Heart right ventricle (tissue), 16 donors: ENCODE results near the gene CLEC16A. TPM values are rescaled to one million over a fixed set of nuclear protein-coding genes. Genes with fewer than 3 reads are reported as not detected.
A peak's percentile ranks its signal among the peaks of the same experiment; 100 is the strongest.

ENCODE experiments used
- ATAC-seq, 8 donors: fragments of 200-7000 bp; cut with Tn5 transposase; one replicate each; pipeline ENCODE4 v1.9.1; 2020; ENCODE audit warnings: mild to moderate bottlenecking in 8 of 8, moderate library complexity in 8 of 8, moderate number of reproducible peaks in 1 of 8
- DNase-seq, 2 donors: peaks; one replicate each; pipeline ENCODE4 v3.0.0-alpha.2; 2020
- H3K27ac ChIP-seq, 10 donors: fragments of 200-600 bp; sonication (generic) in 2 of 10; one replicate each; pipeline versions ENCODE4 v1.5.0 to v1.8.0; 2020 to 2022; ENCODE audit warnings: mild to moderate bottlenecking in 3 of 10
- H3K27me3 ChIP-seq, 7 donors: fragments of 200-600 bp; one replicate each; pipeline ENCODE4 v1.8.0; 2021 to 2022; ENCODE audit warnings: mild to moderate bottlenecking in 2 of 7
- H3K36me3 ChIP-seq, 9 donors: fragments of 200-600 bp; sonication (generic) in 1 of 9; one replicate each; pipeline versions ENCODE4 v1.5.0 to v1.8.0; 2020 to 2022; ENCODE audit warnings: mild to moderate bottlenecking in 2 of 9
- H3K4me1 ChIP-seq, 9 donors: fragments of 200-600 bp; sonication (generic) in 1 of 9; one replicate each; pipeline versions ENCODE4 v1.5.0 to v1.8.0; 2020 to 2022; ENCODE audit warnings: mild to moderate bottlenecking in 4 of 9
- H3K4me3 ChIP-seq, 10 donors: fragments of 200-600 bp; sonication (generic) in 2 of 10; one replicate each; pipeline versions ENCODE4 v1.5.0 to v1.8.0; 2020 to 2022; ENCODE audit warnings: mild to moderate bottlenecking in 7 of 10, moderate library complexity in 2 of 10
- H3K9me3 ChIP-seq, 11 donors: fragments of 200-600 bp in 10 of 11; sonication (generic) in 2 of 11; one replicate each; pipeline versions ENCODE4 v1.5.0 to v1.8.0; 2013 to 2022; ENCODE audit warnings: mild to moderate bottlenecking in 2 of 11, control low read depth in 1 of 11, moderate library complexity in 1 of 11
- WGBS, 2 donors: extraction: QIAGEN DNeasy Blood & Tissue Kit; methylation state at CpG; one replicate each; pipeline ENCODE4 v1.1.7; 2013; ENCODE audit warnings: inconsistent platforms in 1 of 2; 5-methylcytosine and 5-hydroxymethylcytosine counted together
- intact Hi-C, 10 donors: fragments of 100-400 bp; cut with DNase I; formaldehyde crosslinking; loops; one replicate each; pipeline versions ENCODE4 v1.11.1 to v1.14.2; 2022
- polyA plus RNA-seq, 2 donors: library from polyadenylated mRNA; stranded (reverse); fragments of 200-250 nt; gene quantifications; one replicate each; pipeline ENCODE4 v1.2.3, GENCODE V29; 2013
- total RNA-seq, 10 donors: library from RNA; stranded (reverse); fragmentation: NEBNext Ultra II Directional in 3 of 10; extraction: Animal tissue kit (Norgen Biotek cat#: 25700) in 3 of 10; gene quantifications; one replicate each; pipeline versions ENCODE4 v1.2.1 to v1.2.4, GENCODE V29; 2021 to 2023
- TF ChIP-seq, protein P1 (sequence below), 9 donors: fragments of 200-600 bp; sonication (generic) in 2 of 9; IDR thresholded peaks; one replicate each; pipeline versions ENCODE4 v1.5.0 to v1.8.0; 2021 to 2022; ENCODE audit warnings: antibody characterized with exemption in 9 of 9, mild to moderate bottlenecking in 5 of 9, moderate library complexity in 1 of 9
- donor health status: Arrhythmogenic right ventricular cardiomyopathy.
- donor health status: ischemic (EF 13 %, LVEDD 7.1; RV severe dilation, severe dysfunction).
- donor health status: healthy with polysubstance abuse.
- donor health status: DM: no; HTN: yes; CAD: no.
- donor health status: DM: no; HTN: no; CAD: no.
- donor health status: ischemic (EF 25% LVEDD 6.9; RV normal size, moderate dysfunction).
- donor health status: ischemic (EF 25% LVEDD 5.7; RV mildly dilated, moderate dysfunction).
- donor health status: healthy.
- donor health status: DM: yes; HTN: yes; CAD: no.
- donor health status: Ischemic cardiomyopathy.
- donor health status: ischemic (EF 35%, LVEDD 5.7; RV mildly dilated, moderate dysfunction).
- donor health status: nonischemic (EF 11% LVEDD 7.7; RV severe dilation, severe dysfunction).
- donor health status: DM: yes; HTN: yes; CAD: no.
- donor health status: PGD.
- donor health status: ischemic (EF 29% LVEDD 5.4; RV normal size, mild dysfunction).
- donor health status: nonischemic (EF 23%, LVEDD 6.1; RV moderate dilation, normal function).

Gene CLEC16A
- total and polyA plus RNA-seq, 12 donors: 12.1 to 30.8 (median 23.0) TPM

DNA sequence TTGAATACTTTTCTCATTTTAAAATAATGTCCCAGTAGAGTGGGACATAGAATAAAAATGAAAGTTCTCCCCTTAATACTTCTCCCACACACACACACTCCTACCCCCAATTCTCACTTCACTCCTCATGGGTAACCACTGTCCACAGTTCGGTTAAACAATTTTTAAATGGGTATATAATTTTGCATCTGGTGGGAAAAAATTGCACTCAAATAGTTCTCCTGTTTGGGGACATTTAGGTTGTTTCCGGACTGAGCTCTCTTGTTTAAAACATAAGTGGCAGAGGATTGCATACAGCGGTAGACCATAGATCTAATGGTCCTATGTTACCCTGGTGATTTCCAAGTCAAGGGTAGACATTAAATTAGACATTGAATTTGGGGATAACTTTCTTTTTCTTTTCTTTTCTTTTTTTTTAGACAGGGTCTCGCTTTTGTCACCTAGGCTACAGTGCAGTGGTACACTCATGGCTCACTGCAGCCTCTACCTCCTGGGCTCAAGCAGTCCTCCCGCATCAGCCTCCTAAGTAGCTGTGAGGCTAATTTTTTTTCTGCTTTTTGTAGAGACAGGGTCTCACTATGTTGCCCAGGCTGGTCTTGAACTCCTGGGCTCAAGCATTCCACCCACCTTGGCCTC is 173.3 kb downstream of the CLEC16A start:
- ATAC-seq: no peak
- no peak overlapping the region for H3K27ac ChIP-seq
- peaks cover 0 to 36% (median 6%) of the 10 kb centered on the region in 9 donors for H3K36me3 ChIP-seq

DNA sequence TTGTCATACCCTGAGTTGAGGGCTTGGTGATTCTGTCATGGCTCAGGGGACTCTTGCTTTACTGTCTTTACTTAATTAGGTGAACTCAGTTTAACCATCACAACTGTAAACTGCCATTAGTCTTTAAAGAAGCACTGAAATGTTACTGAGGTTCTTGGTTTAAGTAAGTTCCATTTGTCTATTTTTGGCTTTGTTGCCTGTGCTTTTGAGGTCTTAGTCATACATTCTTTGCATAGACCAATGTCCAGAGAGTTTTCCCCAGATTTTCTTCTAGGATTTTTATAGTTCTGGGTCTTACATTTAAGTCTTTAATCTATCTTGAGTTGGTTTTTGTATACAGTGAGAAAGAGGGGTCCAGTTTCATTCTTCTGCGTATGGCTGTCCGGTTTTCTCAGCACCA is 174.1 kb downstream of the CLEC16A start:
- DNase-seq (no peak), ATAC-seq (no peak)
- Histone ChIP-seq H3K27me3 (no peaks in the 10 kb centered on the region), H3K36me3 (peaks cover 0 to 44% (median 6%) of the 10 kb centered on the region in 9 donors), H3K27ac (no peak overlapping the region), H3K4me1 (peaks cover 0 to 20% (median 5%) of the 10 kb centered on the region in 9 donors), H3K9me3 (no peaks in the 10 kb centered on the region), H3K4me3 (no peak overlapping the region)
- intact Hi-C loops: no loop called here
- WGBS, 2 donors: 73 to 75% methylated on average over 2 of the region's 2 CpGs
- TF ChIP-seq, protein P1, sequence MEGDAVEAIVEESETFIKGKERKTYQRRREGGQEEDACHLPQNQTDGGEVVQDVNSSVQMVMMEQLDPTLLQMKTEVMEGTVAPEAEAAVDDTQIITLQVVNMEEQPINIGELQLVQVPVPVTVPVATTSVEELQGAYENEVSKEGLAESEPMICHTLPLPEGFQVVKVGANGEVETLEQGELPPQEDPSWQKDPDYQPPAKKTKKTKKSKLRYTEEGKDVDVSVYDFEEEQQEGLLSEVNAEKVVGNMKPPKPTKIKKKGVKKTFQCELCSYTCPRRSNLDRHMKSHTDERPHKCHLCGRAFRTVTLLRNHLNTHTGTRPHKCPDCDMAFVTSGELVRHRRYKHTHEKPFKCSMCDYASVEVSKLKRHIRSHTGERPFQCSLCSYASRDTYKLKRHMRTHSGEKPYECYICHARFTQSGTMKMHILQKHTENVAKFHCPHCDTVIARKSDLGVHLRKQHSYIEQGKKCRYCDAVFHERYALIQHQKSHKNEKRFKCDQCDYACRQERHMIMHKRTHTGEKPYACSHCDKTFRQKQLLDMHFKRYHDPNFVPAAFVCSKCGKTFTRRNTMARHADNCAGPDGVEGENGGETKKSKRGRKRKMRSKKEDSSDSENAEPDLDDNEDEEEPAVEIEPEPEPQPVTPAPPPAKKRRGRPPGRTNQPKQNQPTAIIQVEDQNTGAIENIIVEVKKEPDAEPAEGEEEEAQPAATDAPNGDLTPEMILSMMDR (IDR thresholded peaks at IDR 0.05): no peak

More for the DNA sequence above, 173.3 kb downstream of the CLEC16A start:
- TF ChIP-seq, protein P1 (IDR thresholded peaks at IDR 0.05): no peak
- DNase-seq: no peak
- Histone ChIP-seq H3K4me3 (no peak overlapping the region), H3K4me1 (peaks cover 0 to 27% (median 7%) of the 10 kb centered on the region in 9 donors), H3K9me3 (no peaks in the 10 kb centered on the region), H3K27me3 (no peaks in the 10 kb centered on the region)
- 91% methylated on average over 5 of the region's 5 CpGs for WGBS, 2 donors
- intact Hi-C loops: no loop called here

DNA sequence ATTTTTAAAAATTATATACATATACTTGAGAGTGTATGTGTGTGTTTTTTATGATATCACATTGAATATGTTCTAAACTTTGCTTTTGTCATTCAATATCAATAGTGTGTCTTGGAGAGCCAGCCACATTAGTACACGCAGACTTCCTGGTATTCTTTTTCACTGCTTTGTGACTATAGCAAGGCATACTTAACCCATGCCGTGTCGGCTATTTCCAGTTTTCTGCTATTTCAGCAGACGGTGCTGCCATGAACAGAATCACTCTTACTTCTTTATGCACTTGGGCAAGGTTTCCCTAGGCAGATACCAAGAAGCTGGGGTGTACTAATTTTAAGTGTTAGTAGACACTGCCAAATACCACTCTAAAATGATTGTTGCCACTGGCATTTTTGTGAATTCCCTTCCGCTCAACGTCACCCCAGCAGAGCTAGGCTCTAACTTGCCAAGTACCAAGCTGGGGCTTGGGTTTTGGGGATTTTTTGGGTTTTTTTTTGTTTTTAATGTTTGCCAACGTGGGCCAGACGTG is 176.8 kb downstream of the CLEC16A start:
- H3K36me3 ChIP-seq: peaks cover 0 to 61% (median 22%) of the 10 kb centered on the region in 9 donors
- ATAC-seq: peak in 1 of 8 donors; percentile 37
- TF ChIP-seq, protein P1 (IDR thresholded peaks at IDR 0.05): no peak
- no peaks in the 10 kb centered on the region for H3K9me3 ChIP-seq
- H3K4me3 ChIP-seq: no peak overlapping the region
- WGBS, 2 donors: 81 to 86% methylated on average over 8 of the region's 8 CpGs
- peaks cover 0 to 8% (median 5%) of the 10 kb centered on the region in 9 donors for H3K4me1 ChIP-seq
- H3K27ac ChIP-seq: no peak overlapping the region
- intact Hi-C loops: no loop called here
- no peaks in the 10 kb centered on the region for H3K27me3 ChIP-seq
- no peak for DNase-seq

DNA sequence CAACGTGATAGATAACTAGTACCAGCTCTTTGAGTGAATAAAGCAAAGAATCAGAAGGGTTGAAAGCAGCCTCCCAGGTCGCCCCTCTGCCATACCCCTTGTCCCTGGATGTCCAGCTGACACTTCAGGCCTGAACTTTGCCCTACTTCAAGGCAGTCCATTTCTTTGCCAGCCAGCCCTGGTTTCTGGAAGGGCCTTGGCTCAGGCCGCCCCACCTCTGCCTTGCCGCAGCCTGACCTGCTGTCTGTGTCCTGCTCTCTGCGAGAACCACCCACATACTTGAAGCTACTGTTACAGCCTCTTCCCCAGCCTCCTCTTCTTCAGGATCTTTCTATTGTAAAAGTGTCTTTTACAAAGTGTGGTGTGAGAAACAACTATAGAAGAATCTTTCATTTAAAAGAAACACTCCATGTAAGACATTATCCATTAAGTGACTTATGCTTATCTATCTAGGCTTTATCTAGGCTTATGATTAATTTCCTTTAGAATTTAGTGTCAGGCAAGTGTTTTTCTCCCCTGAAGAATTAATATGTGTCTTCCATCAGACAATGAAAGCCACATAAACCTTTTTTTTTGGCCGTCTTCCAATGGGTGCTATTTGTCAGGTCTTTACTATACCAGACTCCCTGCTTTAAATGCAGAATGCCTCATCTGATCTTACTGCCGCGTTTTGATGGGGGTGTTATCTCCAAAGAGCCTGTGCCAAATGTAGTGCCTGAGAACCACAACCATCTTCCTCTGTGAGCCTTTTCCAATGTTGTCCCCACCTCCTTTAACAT is 177.7 kb downstream of the CLEC16A start:
- TF ChIP-seq, protein P1 (IDR thresholded peaks at IDR 0.05): no peak
- no peaks in the 10 kb centered on the region for H3K9me3 ChIP-seq
- H3K36me3 ChIP-seq: peaks cover 0 to 71% (median 22%) of the 10 kb centered on the region in 9 donors
- 82 to 83% methylated on average over 8 of the region's 8 CpGs for WGBS, 2 donors
- ATAC-seq (peak in 3 of 8 donors; percentile 37 to 63 (median 51)), DNase-seq (no peak)
- H3K27ac ChIP-seq: no peak overlapping the region
- intact Hi-C loops: no loop called here
- H3K4me1 ChIP-seq: peaks cover 0 to 8% (median 5%) of the 10 kb centered on the region in 9 donors
- no peak overlapping the region for H3K4me3 ChIP-seq
- no peaks in the 10 kb centered on the region for H3K27me3 ChIP-seq
